Upper lobe of left lung (tissue), 6 donors: ENCODE data around the gene FOXQ1. TPM values are rescaled to one million over a fixed set of nuclear protein-coding genes. Genes with fewer than 3 reads are reported as not detected.
A peak's percentile ranks its signal among the peaks of the same experiment; 100 is the strongest.

Experiments
- ATAC-seq, 2 donors: fragments of 200-7000 bp; cut with Tn5 transposase; one replicate each; pipeline ENCODE4 v1.9.1; 2022; ENCODE audit warnings: mild to moderate bottlenecking in 2 of 2, moderate library complexity in 2 of 2; ENCODE audit not compliant: low FRiP score in 2 of 2
- DNase-seq, 2 donors: peaks; one replicate each; pipeline ENCODE4 v3.0.0-alpha.2; 2019 to 2020
- H3K27ac ChIP-seq, 4 donors: fragments of 200-600 bp; sonication (generic); one replicate each; pipeline ENCODE4 v1.5.1; 2016 to 2019
- H3K27me3 ChIP-seq, 4 donors: fragments of 200-600 bp; sonication (generic); one replicate each; pipeline ENCODE4 v1.5.1; 2017 to 2019
- H3K36me3 ChIP-seq, 4 donors: fragments of 200-600 bp; sonication (generic); one replicate each; pipeline ENCODE4 v1.5.1; 2016 to 2019
- H3K4me1 ChIP-seq, 4 donors: fragments of 200-600 bp; sonication (generic); one replicate each; pipeline ENCODE4 v1.5.1; 2018 to 2019
- H3K4me3 ChIP-seq, 4 donors: fragments of 200-600 bp; sonication (generic); one replicate each; pipeline ENCODE4 v1.5.1; 2017 to 2019; ENCODE audit warnings: mild to moderate bottlenecking in 2 of 4, moderate library complexity in 1 of 4
- H3K9me3 ChIP-seq, 4 donors: fragments of 200-600 bp; sonication (generic); one replicate each; pipeline ENCODE4 v1.5.1; 2018 to 2019
- CTCF ChIP-seq, 6 experiments: fragments of 450-650 bp in 4 of 6; fragments of 200-600 bp in 2 of 6; sonication (generic) in 2 of 6; IDR thresholded peaks; one replicate each; pipeline ENCODE4 v1.5.1; 2016 to 2019; ENCODE audit warnings: antibody characterized with exemption in 6 of 6
- EP300 ChIP-seq, 4 donors: sonication (generic); formaldehyde crosslinking; IDR thresholded peaks; one replicate each; pipeline ENCODE4 v1.5.1; 2017; ENCODE audit warnings: antibody characterized with exemption in 4 of 4, control low read depth in 2 of 4
- POLR2A ChIP-seq, 4 donors: fragments of 450-650 bp; IDR thresholded peaks; one replicate each; pipeline ENCODE4 v1.5.1; 2016 to 2017; ENCODE audit warnings: antibody characterized with exemption in 4 of 4, mild to moderate bottlenecking in 2 of 4
- POLR2AphosphoS5 ChIP-seq, 2 donors: sonication (generic); formaldehyde crosslinking; IDR thresholded peaks; one replicate each; pipeline ENCODE4 v1.5.1; 2017; ENCODE audit warnings: antibody characterized with exemption in 2 of 2
- WGBS, 2 donors: methylation state at CpG; one replicate each; pipeline ENCODE4 v1.1.5; 2017 to 2018; 5-methylcytosine and 5-hydroxymethylcytosine counted together
- total RNA-seq, 6 donors: library from RNA; depleted of rRNA in 4 of 6; stranded (reverse); fragments of >200 nt in 4 of 6; gene quantifications; one replicate each; pipeline versions ENCODE4 v1.1.0 to v1.2.1, GENCODE V29; 2016 to 2021
- donor health status: DM: no; HTN: no; CAD: no; lungs with moderate emphysema.
- donor health status: DM: no; HTN: yes; CAD: no; lungs with severe emphysema.

Gene FOXQ1
- total RNA-seq, 6 donors from 2014 or later = 3.9 to 15.4 (median 10.3) TPM

DNA sequence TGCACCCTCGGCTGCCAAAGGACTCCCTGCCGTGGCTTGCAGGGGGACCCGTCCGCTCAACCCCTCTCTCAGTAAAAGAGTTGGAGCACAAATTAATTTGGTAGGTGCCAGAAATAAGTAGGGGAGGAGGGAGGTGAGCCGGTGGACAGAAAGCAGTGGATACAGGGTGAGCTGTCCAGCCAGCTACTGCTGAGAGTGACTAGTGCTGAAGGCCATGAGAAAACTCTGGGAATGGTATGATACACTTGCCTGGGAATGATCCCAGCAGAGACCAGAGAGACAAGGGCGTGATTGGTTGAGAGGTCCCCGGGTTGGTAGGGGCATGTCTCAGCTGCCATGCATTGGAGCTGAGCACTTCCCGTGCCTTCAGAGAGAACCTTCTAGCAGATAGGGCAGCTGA is 15.7 kb downstream of the FOXQ1 start:
- Histone ChIP-seq H3K27me3 (no peaks in the 10 kb centered on the region), H3K4me3 (no peak overlapping the region), H3K36me3 (no peaks in the 10 kb centered on the region), H3K27ac (no peak overlapping the region), H3K4me1 (peaks cover 13 to 26% (median 20%) of the 10 kb centered on the region in 4 donors), H3K9me3 (no peaks in the 10 kb centered on the region)
- no peak for ATAC-seq
- 85% methylated on average over 8 of the region's 8 CpGs for WGBS, 2 donors
- no peak for TF ChIP-seq POLR2AphosphoS5 (IDR thresholded peaks at IDR 0.05)
- TF ChIP-seq POLR2A (IDR thresholded peaks at IDR 0.05) = no peak
- TF ChIP-seq CTCF (IDR thresholded peaks at IDR 0.05) = no peak
- TF ChIP-seq EP300 (IDR thresholded peaks at IDR 0.05) = no peak
- peak in 1 of 2 donors; percentile 17 for DNase-seq

GRCh38 chr6:1328129-1328800 is 16.4 kb downstream of the FOXQ1 start:
- Histone ChIP-seq H3K4me1 (peaks cover 13 to 22% (median 17%) of the 10 kb centered on the region in 4 donors), H3K36me3 (no peaks in the 10 kb centered on the region), H3K9me3 (no peaks in the 10 kb centered on the region), H3K4me3 (no peak overlapping the region), H3K27me3 (no peaks in the 10 kb centered on the region), H3K27ac (no peak overlapping the region)
- WGBS, 2 donors = 84 to 88% methylated on average over 2 of the region's 2 CpGs
- no peak for TF ChIP-seq EP300 (IDR thresholded peaks at IDR 0.05)
- no peak for TF ChIP-seq POLR2AphosphoS5 (IDR thresholded peaks at IDR 0.05)
- no peak for TF ChIP-seq CTCF (IDR thresholded peaks at IDR 0.05)
- no peak for TF ChIP-seq POLR2A (IDR thresholded peaks at IDR 0.05)
- no peak for DNase-seq
- no peak for ATAC-seq

DNA sequence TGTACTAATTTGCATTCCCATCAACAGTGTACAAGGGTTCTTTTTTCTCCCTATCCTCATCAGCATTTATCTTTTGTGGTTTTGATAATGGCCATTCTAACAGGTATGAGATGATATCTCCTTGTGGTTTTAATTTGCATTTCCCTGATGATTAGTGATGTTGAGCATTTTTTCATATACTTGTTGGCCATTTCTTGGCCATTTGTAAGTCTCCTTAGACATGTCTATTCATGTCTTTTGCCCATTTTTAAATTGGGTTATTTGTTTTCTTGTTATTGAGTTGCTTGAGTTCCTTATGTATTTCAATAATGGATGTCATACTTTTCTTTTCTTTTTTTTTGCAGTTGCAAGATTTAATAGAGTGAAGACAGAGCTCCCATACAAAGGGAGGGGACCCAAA is 17.8 kb downstream of the FOXQ1 start:
- DNase-seq (no peak), ATAC-seq (no peak)
- no peak overlapping the region for H3K4me3 ChIP-seq
- peaks cover 15 to 23% (median 17%) of the 10 kb centered on the region in 4 donors for H3K4me1 ChIP-seq
- H3K36me3 ChIP-seq = no peaks in the 10 kb centered on the region
- TF ChIP-seq CTCF (IDR thresholded peaks at IDR 0.05) (no peak), EP300 (IDR thresholded peaks at IDR 0.05) (no peak), POLR2A (IDR thresholded peaks at IDR 0.05) (no peak), POLR2AphosphoS5 (IDR thresholded peaks at IDR 0.05) (no peak)
- H3K27ac ChIP-seq = no peak overlapping the region
- no peaks in the 10 kb centered on the region for H3K9me3 ChIP-seq
- H3K27me3 ChIP-seq = no peaks in the 10 kb centered on the region

- Histone ChIP-seq H3K9me3 (no peaks in the 10 kb centered on the region), H3K27ac (peak overlapping the region in 3 of 4 donors; percentile 1 to 42 (median 9)), H3K27me3 (no peaks in the 10 kb centered on the region), H3K4me1 (peaks cover 5 to 14% (median 9%) of the 10 kb centered on the region in 4 donors), H3K4me3 (no peak overlapping the region), H3K36me3 (no peaks in the 10 kb centered on the region)
- 49 to 53% methylated on average over 11 of the region's 11 CpGs for WGBS, 2 donors
- ATAC-seq (no peak), DNase-seq (no peak)
- TF ChIP-seq EP300 (IDR thresholded peaks at IDR 0.05) = no peak
- TF ChIP-seq CTCF (IDR thresholded peaks at IDR 0.05) = no peak
- no peak for TF ChIP-seq POLR2A (IDR thresholded peaks at IDR 0.05)
- TF ChIP-seq POLR2AphosphoS5 (IDR thresholded peaks at IDR 0.05) = no peak
Observed at GRCh38 chr6:1334684-1335083, 22.8 kb downstream of the FOXQ1 start.
